C4-2B (cell line): ENCODE results near the gene KCP.

Experiments used
- CTCF ChIP-seq: fragments of 450-650 bp; conservative IDR thresholded peaks from 2 replicates; pipeline ENCODE4 v1.5.1; 2017; ENCODE audit warnings: mild to moderate bottlenecking
- ZFX ChIP-seq: fragments of 450-650 bp; IDR thresholded peaks from 2 replicates; pipeline ENCODE4 v1.6.1; 2017

GRCh38 chr7:128876127-128876526 is 34.4 kb downstream of the KCP start:
- TF ChIP-seq CTCF (no peak), ZFX (no peak)
